ENCODE data around the gene COX6B1. TPM values are rescaled to one million over a fixed set of nuclear protein-coding genes. Genes with fewer than 3 reads are reported as not detected.

The COX6B1 gene
- total and polyA plus RNA-seq, 7 donors = 631 to 1,724 (median 878) TPM

- 92 to 95% (median 94%) methylated on average over 9 of the region's 9 CpGs for WGBS, 3 donors
- no peak overlapping the region for H3K27ac ChIP-seq
- DNase-seq = no peak
- H3K27me3 ChIP-seq (ENCODE audit: insufficient read depth in 3 of 3, low read length in 2 of 3) = no peaks in the 10 kb centered on the region
- no peak overlapping the region for H3K4me3 ChIP-seq
- intact Hi-C loops (cut with DNase I) = no loop called here
- H3K9me3 ChIP-seq = no peaks in the 10 kb centered on the region
- no peaks in the 10 kb centered on the region for H3K4me1 ChIP-seq
- TF ChIP-seq CTCF (IDR thresholded peaks at IDR 0.05) = no peak
- ATAC-seq = no peak
- H3K36me3 ChIP-seq (ENCODE audit: insufficient read depth in 1 of 2, low read depth in 1 of 2) = peaks cover 0 to 16% of the 10 kb centered on the region in 2 donors
Observed at GRCh38 chr19:35621708-35622107, 26.4 kb upstream of the COX6B1 start.

GRCh38 chr19:35622750-35623149 lies 25.4 kb upstream of the COX6B1 start:
- no peak for TF ChIP-seq CTCF (IDR thresholded peaks at IDR 0.05)
- Histone ChIP-seq H3K4me3 (no peak overlapping the region), H3K27ac (no peak overlapping the region), H3K4me1 (no peaks in the 10 kb centered on the region), H3K9me3 (no peaks in the 10 kb centered on the region), H3K27me3 (ENCODE audit: insufficient read depth in 3 of 3, low read length in 2 of 3) (no peaks in the 10 kb centered on the region), H3K36me3 (ENCODE audit: insufficient read depth in 1 of 2, low read depth in 1 of 2) (peaks cover 0 to 9% of the 10 kb centered on the region in 2 donors)
- DNase-seq (no peak), ATAC-seq (no peak)
- intact Hi-C loops (cut with DNase I) = no loop called here
- WGBS, 3 donors = 86 to 94% (median 90%) methylated on average over 10 to 13 of the region's 13 CpGs

- H3K36me3 ChIP-seq (ENCODE audit: insufficient read depth in 1 of 2, low read depth in 1 of 2) = peaks cover 0 to 7% of the 10 kb centered on the region in 2 donors
- H3K9me3 ChIP-seq = no peaks in the 10 kb centered on the region
- no peak for TF ChIP-seq CTCF (IDR thresholded peaks at IDR 0.05)
- intact Hi-C loops (cut with DNase I) = no loop called here
- no peak overlapping the region for H3K27ac ChIP-seq
- no peaks in the 10 kb centered on the region for H3K27me3 ChIP-seq (ENCODE audit: insufficient read depth in 3 of 3, low read length in 2 of 3)
- 86 to 89% (median 87%) methylated on average over 6 of the region's 6 CpGs for WGBS, 3 donors
- no peak overlapping the region for H3K4me3 ChIP-seq
- H3K4me1 ChIP-seq = peaks cover 3% of the 10 kb centered on the region
- ATAC-seq (no peak), DNase-seq (no peak)
Observed at GRCh38 chr19:35623327-35624010, 24.7 kb upstream of the COX6B1 start.

- Histone ChIP-seq H3K27me3 (ENCODE audit: insufficient read depth in 3 of 3, low read length in 2 of 3) (no peaks in the 10 kb centered on the region), H3K9me3 (no peaks in the 10 kb centered on the region), H3K27ac (peak overlapping the region; percentile 94), H3K4me3 (peak overlapping the region; percentile 83), H3K36me3 (ENCODE audit: insufficient read depth in 1 of 2, low read depth in 1 of 2) (peaks cover 4 to 36% of the 10 kb centered on the region in 2 donors), H3K4me1 (peaks cover 13% of the 10 kb centered on the region)
- WGBS, 3 donors = 7 to 10% (median 9%) methylated on average over 9 of the region's 9 CpGs
- DNase-seq (no peak), ATAC-seq (no peak)
- intact Hi-C loops (cut with DNase I) = loop anchor here in 1 of 2 donors (2.0 kb wide), 1 partner anchor 83 kb away; the partner anchor contains the start of gene TMEM147
- TF ChIP-seq CTCF (IDR thresholded peaks at IDR 0.05) = no peak
Observed at GRCh38 chr19:35628264-35628564, 19.9 kb upstream of the COX6B1 start.
